Activated gamma-delta T cell treated with Interleukin-2 at 50 U/mL for 16 hours (primary cell): ENCODE data around the gene IL1RN.
A peak's percentile ranks its signal among the peaks of the same experiment; 100 is the strongest.

Experiments used
- DNase-seq: peaks from one replicate; pipeline ENCODE4 v3.0.0-alpha.2; 2020

IL1RN gene

GRCh38 chr2:113129519-113130078, 2.2 kb downstream of the IL1RN start:
- DNase-seq, result no peak

- no peak for DNase-seq
Measured at GRCh38 chr2:113131352-113132185, 4.2 kb downstream of the IL1RN start.

DNA sequence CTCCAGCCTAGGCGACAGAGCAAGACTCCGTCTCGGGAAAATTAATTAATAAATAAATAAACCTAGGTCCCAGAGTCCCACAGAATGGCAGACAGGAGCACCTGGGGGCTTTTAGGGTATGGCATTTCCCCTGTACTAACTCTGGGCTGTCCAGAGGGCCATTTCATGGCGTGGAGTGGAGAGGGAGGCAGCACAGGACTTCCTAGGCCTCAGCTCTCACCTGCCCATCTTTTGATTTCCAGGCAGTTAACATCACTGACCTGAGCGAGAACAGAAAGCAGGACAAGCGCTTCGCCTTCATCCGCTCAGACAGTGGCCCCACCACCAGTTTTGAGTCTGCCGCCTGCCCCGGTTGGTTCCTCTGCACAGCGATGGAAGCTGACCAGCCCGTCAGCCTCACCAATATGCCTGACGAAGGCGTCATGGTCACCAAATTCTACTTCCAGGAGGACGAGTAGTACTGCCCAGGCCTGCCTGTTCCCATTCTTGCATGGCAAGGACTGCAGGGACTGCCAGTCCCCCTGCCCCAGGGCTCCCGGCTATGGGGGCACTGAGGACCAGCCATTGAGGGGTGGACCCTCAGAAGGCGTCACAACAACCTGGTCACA, 5.1 kb downstream of the IL1RN start:
- no peak for DNase-seq

GRCh38 chr2:113133704-113134598, 6.6 kb downstream of the IL1RN start:
- no peak for DNase-seq

- no peak for DNase-seq
Measured at GRCh38 chr2:113134717-113135116, 7.3 kb downstream of the IL1RN start.

DNA sequence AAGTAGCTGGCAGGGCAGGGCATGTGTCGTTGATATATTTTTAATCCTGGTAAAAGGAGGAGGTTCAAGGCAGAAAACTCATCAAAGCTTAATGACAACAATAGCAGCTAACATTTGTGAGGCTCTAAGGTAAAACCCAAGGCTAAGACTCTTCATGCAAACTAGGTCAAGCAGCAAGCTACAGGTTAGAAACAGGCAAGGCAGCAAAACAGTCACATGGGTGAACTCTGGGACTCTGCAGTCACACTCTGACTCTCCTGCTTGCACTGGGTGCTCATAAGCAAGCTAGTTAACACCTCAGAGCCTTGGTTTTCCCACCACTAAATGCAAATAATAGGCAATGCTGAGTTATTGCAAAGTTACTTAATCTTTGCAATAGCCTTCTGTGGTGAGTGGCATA, 7.9 kb downstream of the IL1RN start:
- no peak for DNase-seq

DNA sequence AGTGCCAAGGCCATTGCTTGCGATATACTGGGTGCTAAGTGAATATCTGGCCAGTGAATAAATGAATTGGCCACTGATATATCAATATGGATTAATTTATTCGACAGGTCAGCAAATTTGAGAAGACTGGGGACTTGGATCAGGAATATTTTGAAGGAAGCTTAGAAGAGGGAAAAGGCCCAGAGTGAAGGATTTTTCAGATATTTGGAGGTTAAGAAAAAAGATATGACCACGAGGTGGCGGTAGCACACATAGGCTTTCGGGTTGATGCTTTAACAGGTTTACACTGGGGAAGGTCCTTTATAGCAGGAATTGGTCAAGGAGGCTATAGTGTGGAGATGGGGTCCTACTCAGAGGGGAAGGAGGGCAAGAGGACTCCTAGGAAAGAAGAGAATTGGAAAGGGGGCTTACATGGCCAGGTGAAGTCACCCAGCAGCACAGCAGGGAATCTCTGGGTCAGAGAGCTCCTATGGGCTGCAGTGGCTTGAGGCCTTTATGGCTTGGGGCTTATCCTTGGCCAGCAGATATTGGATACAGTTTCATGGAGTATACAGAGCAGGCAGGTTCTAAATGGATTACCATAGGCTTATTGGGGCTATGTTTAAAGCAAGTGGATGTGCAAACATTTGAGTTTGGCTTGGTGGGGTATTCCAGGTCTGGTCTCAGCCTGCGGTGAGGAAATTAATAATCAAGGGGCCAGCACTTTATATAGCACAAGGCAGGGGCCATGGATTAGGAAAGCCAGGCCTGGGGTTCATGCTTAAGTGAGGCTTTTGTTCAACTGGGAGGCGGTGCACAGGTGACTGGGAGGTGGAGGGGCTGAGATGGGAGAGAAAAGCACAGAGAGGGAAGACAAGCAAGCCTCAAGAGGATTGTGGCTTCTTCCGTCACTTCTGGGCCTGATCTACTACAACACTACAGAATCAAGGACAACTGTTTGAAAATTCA, 9.7 kb downstream of the IL1RN start:
- peak; percentile 48 for DNase-seq

GRCh38 chr2:113137827-113138226, 10.4 kb downstream of the IL1RN start:
- DNase-seq, result no peak

DNA sequence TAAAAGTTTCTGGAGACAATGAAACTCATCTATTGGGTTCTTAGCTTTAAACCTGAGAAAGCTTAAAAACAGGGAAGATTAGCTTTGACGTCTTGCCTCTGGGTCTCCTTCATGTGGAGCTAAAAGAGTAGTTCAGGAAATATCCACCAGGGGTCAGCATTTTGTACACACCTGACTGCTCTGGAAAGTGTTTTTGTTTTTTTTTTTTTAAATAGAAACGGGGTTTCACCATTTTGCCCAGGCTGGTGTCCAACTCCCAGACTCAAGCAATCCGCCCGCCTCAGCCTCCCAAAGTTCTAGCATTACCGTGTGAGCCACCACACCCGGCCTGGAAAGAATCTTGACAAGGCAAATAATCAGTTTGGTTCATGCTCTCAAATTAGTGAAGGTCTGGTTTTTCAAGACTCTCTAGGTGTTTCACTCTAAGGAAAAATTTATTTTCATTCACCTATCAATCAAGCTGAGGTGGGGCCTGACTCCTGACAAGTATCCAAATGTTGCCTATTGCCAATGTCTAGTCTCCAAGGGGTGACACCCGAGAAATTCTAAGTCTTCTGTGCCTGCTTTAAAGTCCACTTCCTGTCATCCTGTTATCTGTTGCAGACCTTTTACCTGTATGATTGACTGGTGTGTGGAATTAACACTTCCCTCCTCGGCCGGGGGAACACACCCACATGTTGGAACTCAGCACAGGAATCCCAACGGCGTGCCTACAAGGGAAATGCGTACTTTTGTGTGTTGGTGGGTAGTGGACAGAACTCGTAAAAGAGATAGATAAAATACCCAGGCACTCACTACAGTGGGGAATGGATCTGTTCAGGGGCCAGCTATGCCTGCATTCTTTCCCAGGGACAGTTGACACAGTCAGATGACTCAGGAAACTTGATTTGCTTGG, 11.3 kb downstream of the IL1RN start:
- DNase-seq, result peak; percentile 61

DNA sequence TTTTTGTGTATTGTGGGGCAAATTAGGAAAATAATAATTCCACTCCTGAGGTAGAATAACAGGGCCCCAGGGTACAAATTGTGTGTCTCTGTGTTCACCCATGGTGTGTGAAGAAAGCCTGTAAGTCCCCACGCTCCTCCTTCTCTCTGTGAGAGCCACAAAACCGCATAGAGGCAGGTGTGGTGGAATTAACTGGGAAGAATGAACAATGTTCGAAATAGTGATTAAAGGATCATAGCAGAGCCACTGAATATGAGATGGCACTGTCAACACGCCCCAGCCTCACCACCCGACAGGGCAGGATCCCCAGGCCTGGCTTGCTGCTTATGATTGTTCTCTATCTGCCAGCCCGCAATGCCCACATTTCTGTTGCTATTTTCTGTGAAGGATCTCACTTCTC, 14.1 kb downstream of the IL1RN start:
- DNase-seq, result no peak

GRCh38 chr2:113142290-113142689, 14.9 kb downstream of the IL1RN start:
- DNase-seq, result no peak

DNA sequence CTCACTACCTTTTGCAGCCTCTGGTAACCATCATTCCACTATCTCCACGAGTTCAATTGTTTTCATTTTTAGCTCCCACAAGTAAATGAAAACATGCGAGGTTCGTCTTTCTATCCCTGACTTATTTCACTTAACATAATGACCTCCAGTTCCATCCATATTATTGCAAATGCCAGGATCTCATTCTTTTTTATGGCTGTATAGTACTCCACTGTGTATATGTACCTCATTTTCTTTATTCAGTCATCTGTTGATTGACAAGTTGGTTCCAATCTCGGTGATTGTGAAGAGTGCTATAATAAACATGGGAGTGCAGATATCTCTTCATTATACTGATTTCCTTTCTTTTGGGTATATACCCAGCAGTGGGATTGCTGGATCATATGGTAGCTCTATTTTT, 16.9 kb downstream of the IL1RN start:
- no peak for DNase-seq

DNA sequence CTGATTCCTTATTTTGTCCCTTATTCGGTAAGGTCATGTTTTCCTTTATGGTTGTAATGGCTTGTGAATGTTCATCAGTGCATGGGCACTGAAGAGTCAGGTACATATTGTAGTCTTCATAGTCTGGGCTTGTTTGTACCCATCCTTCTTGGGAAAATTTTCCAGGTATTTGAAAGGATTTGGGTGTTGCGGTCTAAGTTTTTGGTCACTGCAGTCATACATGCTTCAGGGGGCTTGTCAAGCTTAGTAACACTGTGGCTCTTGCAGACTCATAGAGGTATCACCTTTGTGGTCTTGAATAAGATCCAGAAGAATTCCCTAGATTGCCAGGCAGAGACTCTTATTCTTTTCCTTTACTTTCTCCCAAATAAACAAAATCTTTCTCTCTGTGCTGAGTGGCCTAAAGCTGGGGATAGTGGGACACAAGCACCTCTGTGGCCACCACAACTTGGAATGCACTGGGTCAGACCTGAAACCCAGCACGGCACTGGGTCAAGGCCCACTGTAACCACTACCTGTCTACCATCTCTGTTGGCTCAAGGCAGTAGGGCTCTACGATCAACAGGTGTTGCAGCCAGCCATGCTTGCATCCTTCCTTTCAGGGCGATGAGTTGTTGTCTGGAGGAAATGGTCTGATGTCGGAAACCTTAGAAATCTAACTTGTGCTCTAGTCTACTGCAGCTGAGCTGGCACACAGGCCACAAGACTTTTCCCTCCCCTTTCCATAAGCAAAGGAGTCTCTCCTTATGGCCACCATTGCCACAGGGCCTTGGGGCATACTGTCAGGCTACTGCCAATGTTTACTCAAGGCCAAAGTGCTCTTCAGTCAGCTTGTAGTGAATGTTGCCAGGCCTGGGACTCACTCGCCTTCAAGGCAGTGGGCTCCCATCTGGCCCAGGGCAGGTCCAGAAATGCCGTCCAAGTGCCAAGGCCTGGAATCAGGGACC, 21.5 kb downstream of the IL1RN start:
- DNase-seq, result no peak

DNA sequence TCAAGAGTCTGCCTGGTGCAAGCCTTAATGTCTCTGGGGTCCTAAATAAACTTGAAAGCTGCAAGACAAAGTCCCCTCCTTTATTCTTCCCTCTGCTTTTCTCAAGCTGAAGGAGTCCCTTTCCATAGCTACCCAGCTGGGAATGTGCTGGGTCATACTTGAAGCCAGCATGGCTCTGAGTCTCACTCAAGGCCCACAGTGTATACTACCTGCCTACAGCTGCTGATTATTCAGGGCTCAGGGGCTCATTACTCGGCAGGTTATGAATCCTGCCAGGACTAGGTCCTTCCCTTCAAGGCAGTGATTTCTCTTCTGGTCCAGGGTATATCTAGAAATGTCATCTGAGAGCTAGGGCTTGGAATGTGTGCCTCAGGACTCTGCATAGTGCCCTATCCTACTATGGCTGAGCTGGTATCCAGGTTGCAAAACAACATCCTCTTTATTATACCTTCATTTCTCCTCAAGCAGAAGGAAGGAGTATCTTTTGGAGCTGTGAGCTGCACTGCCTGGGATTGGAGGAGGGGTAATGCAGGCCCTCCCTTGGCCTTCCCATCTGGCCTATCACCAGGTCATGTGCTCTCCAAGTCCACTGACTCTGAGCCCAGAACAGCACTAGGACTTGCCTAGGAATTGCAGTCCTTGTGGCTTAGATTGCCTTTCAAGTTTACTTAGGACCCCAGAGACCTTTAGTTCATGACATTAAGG, 22.3 kb downstream of the IL1RN start:
- no peak for DNase-seq

- no peak for DNase-seq
Measured at GRCh38 chr2:113150258-113150601, 22.8 kb downstream of the IL1RN start.

DNA sequence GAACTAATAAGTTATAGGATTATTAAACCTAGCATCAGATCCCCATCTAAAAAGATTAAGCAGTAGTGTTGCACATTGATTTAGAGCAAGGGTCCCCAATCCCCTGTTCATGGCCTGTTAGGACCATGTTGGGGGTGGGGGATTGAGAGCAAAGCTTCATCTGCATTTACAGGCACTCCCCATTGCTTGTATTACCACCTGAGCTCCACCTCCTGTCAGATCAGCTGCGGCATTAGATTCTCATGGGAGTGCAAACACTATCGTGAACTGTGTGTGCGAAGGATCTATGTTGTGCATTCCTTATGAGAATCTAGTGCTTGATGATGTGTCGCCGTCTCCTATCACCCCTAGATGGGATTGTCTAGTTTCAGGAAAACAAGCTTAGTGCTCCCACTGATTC, 27.9 kb downstream of the IL1RN start:
- no peak for DNase-seq

DNA sequence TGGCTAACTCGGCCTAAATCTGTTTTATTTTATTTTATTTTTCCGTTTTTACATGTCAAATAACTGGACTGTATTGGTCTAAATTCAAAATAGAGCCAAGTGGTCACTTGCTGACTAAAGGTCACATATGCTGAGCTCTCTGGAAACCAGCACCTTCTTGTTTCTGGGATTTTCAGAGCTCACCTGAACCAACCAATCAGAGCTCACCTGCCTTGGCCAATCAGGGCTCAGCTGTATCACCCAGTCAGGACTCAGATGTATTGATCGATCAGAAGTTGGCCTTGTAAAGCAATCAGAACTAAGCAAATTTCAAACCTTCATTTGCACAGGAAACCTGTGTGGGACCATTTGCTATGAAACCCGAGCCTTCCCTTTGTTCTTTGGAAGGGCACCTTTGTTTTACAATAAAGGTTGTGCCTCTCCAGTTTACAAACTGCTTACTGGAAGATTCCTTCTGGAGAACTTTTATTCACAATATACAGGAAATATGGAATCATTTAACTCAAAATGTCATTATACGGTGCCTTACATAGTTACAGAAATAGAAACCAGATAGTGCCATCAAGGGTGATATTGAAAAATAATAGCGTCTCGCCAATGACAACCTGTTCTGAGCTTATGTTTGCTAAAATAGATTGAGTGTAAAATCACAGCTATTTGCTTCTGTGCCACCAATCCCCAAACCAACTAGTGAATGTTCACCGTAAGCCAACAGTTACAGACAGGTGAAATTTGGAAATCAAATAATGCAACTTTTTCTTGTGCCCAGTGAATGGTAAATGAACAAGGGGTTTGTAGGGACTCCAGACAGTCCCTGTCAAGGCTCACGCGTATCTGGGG, 29.1 kb downstream of the IL1RN start:
- DNase-seq, result no peak
